PC-9 (cell line): Measurements from ENCODE around the gene GALNT11. TPM values are rescaled to one million over a fixed set of nuclear protein-coding genes. Genes with fewer than 3 reads are reported as not detected.

Source experiments
- BruUV-seq: library from RNA; stranded (reverse); fragments of 400-500 nt; replicated peaks from 2 replicates; lab custom pipeline; 2021; lab: Mats Ljungman, UMichigan
- CTCF ChIA-PET: fragments of 300-600 bp; sonication (Branson Sonifier 250); formaldehyde crosslinking; loops from one replicate; lab custom pipeline; 2022; ENCODE audit warnings: antibody characterized with exemption; lab: Charles Lee
- POLR2A ChIA-PET: fragments of 300-600 bp; sonication (Branson Sonifier 250); formaldehyde crosslinking; loops from one replicate; lab custom pipeline; 2022; ENCODE audit warnings: antibody characterized with exemption; ENCODE audit not compliant: unreplicated experiment; lab: Charles Lee
- DNase-seq, 2 experiments: peaks; one replicate each; pipeline versions ENCODE4 v3.0.0 to v3.0.0-alpha.2; 2015 to 2022; ENCODE audit warnings: mixed read lengths in 1 of 2
- H2AFZ ChIP-seq: fragments of 200-600 bp; sonication (generic); 2 replicates; pipeline ENCODE4 v1.8.1; 2017; ENCODE audit warnings: antibody characterized with exemption
- H3F3A ChIP-seq: fragments of 200-600 bp; sonication (generic); 2 replicates; pipeline ENCODE4 v1.8.1; 2017; ENCODE audit warnings: antibody characterized with exemption, mild to moderate bottlenecking, low read depth; ENCODE audit not compliant: insufficient read depth
- H3K27ac ChIP-seq: fragments of 200-600 bp; sonication (generic); 2 replicates; pipeline ENCODE4 v1.6.1; 2016; ENCODE audit warnings: mixed run types
- H3K27me3 ChIP-seq: fragments of 200-600 bp; sonication (generic); 2 replicates; pipeline ENCODE4 v1.6.1; 2016; ENCODE audit warnings: low read depth, mixed run types; ENCODE audit not compliant: insufficient read depth
- H3K36me3 ChIP-seq: fragments of 200-600 bp; sonication (generic); 2 replicates; pipeline ENCODE4 v1.6.1; 2016; ENCODE audit warnings: low read depth, mixed run types
- H3K4me1 ChIP-seq: fragments of 200-600 bp; sonication (generic); replicated peaks from 2 replicates; pipeline ENCODE4 v1.6.1; 2016; ENCODE audit warnings: mixed run types; ENCODE audit not compliant: insufficient read depth
- H3K4me2 ChIP-seq: fragments of 200-600 bp; sonication (generic); 2 replicates; pipeline ENCODE4 v1.6.1; 2017; ENCODE audit warnings: mixed run types
- H3K4me3 ChIP-seq: fragments of 200-600 bp; sonication (generic); 2 replicates; pipeline ENCODE4 v1.6.1; 2016; ENCODE audit warnings: mixed run types
- H3K79me2 ChIP-seq: fragments of 200-600 bp; sonication (generic); 2 replicates; pipeline ENCODE4 v1.6.1; 2017; ENCODE audit warnings: low read depth, mixed run types
- H3K9me2 ChIP-seq: fragments of 200-600 bp; sonication (generic); 2 replicates; pipeline ENCODE4 v1.8.1; 2017; ENCODE audit warnings: mild to moderate bottlenecking; ENCODE audit not compliant: insufficient read depth
- H3K9me3 ChIP-seq: fragments of 200-600 bp; sonication (generic); 2 replicates; pipeline ENCODE4 v1.8.1; 2016; ENCODE audit warnings: low read depth; ENCODE audit not compliant: insufficient read depth
- H4K20me1 ChIP-seq: fragments of 200-600 bp; sonication (generic); 2 replicates; pipeline ENCODE4 v1.8.1; 2017; ENCODE audit not compliant: insufficient read depth
- CTCF ChIP-seq: fragments of 200-600 bp; sonication (generic); conservative IDR thresholded peaks from 2 replicates; pipeline ENCODE4 v1.6.1; 2017; ENCODE audit warnings: mixed run types, antibody characterized with exemption, mild to moderate bottlenecking, moderate library complexity
- EZH2 ChIP-seq: fragments of 200-600 bp; sonication (generic); IDR thresholded peaks from 2 replicates; pipeline ENCODE4 v1.8.0; 2017; ENCODE audit warnings: antibody characterized with exemption, low read depth
- intact Hi-C: fragments of 100-400 bp; cut with micrococcal nuclease; formaldehyde crosslinking; loops from one replicate; pipeline ENCODE4 v1.10.0; 2022; ENCODE audit not compliant: unreplicated experiment
- total RNA-seq: library from RNA; stranded (reverse); gene quantifications from 2 replicates; pipeline ENCODE4 v1.2.3, GENCODE V29; 2021

Gene GALNT11
- total RNA-seq, 1 experiment from 2014 or later: 28.8 TPM

GRCh38 chr7:152132812-152133211, 107.3 kb downstream of the GALNT11 start:
- Histone ChIP-seq H3K36me3 (0 out of 2 replicates have a peak, but pooled peaks cover 5% of the 10 kb centered on the region), H3K9me2 (no peaks in the 10 kb centered on the region), H3K4me3 (no peak overlapping the region), H3K79me2 (no peaks in the 10 kb centered on the region), H4K20me1 (0 out of 2 replicates have a peak, but pooled peaks cover 4% of the 10 kb centered on the region), H3K9me3 (no peaks in the 10 kb centered on the region), H3K4me2 (no peak overlapping the region), H3K4me1 (no peaks in the 10 kb centered on the region), H3F3A (no peaks in the 10 kb centered on the region; the same call in 1 of the 2 replicates), H2AFZ (no peak overlapping the region), H3K27ac (no peak overlapping the region), H3K27me3 (no peaks in the 10 kb centered on the region)
- CTCF ChIA-PET: no interaction called here
- POLR2A ChIA-PET: no interaction called here
- BruUV-seq: no TSS peak
- intact Hi-C loops: no loop called here
- no peak for DNase-seq
- TF ChIP-seq EZH2 (no peak), CTCF (no peak)

DNA sequence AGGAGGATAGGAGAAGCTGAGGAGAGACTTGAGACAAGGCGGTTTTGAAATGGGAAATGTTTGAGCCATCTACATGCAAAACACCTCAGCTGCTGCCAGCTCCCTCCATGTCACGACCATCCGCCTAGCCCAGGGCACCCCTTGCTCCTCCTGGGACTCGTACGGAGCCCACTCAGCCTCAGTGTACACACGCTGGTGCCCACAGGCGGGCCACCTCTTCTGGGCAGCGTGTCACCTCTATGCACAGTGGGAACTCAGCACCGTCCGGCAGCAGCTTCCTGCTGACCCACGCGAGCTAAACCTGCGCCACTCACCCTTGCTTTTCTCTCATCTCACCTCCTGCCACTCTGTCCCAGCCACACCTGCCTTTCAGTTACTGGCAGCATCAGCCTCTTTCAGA, 108.3 kb downstream of the GALNT11 start:
- CTCF ChIA-PET: no interaction called here
- BruUV-seq: no TSS peak
- intact Hi-C loops: no loop called here
- H3K4me2 ChIP-seq: no peak overlapping the region
- H3K9me2 ChIP-seq: no peaks in the 10 kb centered on the region
- H3K36me3 ChIP-seq: 0 out of 2 replicates have a peak, but pooled peaks cover 5% of the 10 kb centered on the region
- TF ChIP-seq EZH2: no peak
- no peak for TF ChIP-seq CTCF
- H3F3A ChIP-seq: no peaks in the 10 kb centered on the region; the same call in 1 of the 2 replicates
- no peaks in the 10 kb centered on the region for H3K79me2 ChIP-seq
- POLR2A ChIA-PET: interaction anchor here (0.7 kb wide), 1 partner anchor 15 kb away, joined by 3 read pairs; no protein-coding TSS in a partner anchor
- H4K20me1 ChIP-seq: 0 out of 2 replicates have a peak, but pooled peaks cover 4% of the 10 kb centered on the region
- no peaks in the 10 kb centered on the region for H3K4me1 ChIP-seq
- H2AFZ ChIP-seq: no peak overlapping the region
- no peak overlapping the region for H3K4me3 ChIP-seq
- no peak for DNase-seq
- no peaks in the 10 kb centered on the region for H3K27me3 ChIP-seq
- no peaks in the 10 kb centered on the region for H3K9me3 ChIP-seq
- no peak overlapping the region for H3K27ac ChIP-seq

DNA sequence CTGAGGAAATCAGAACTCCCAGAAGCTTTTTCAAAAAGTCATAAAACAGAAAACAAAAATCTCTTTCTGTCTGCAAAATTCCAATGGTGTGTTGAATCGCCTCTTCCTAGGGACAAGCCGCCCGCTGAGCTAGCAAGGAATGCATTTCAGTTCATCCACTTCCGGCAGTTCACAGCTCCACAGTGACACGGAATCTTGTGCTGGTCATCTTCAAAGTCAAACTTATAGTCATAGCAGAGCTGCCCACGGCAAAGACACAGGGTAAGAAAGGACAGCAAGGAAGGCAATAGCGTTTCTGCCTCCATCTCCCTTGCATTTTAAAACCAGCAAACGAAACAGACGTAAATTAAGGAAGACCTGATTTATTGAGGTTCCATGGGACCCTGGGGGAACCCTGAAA, 111.2 kb downstream of the GALNT11 start:
- H3K36me3 ChIP-seq: peaks cover 12% of the 10 kb centered on the region
- ChIA-PET POLR2A (no interaction called here), CTCF (no interaction called here)
- H3K4me1 ChIP-seq: no peaks in the 10 kb centered on the region
- no peak overlapping the region for H3K27ac ChIP-seq
- no peaks in the 10 kb centered on the region for H3K79me2 ChIP-seq
- no peaks in the 10 kb centered on the region for H3K9me3 ChIP-seq
- TF ChIP-seq EZH2: no peak
- no peak for TF ChIP-seq CTCF
- no peak overlapping the region for H3K4me3 ChIP-seq
- no peaks in the 10 kb centered on the region for H3F3A ChIP-seq
- H3K4me2 ChIP-seq: no peak overlapping the region
- H3K9me2 ChIP-seq: no peaks in the 10 kb centered on the region
- no peaks in the 10 kb centered on the region for H3K27me3 ChIP-seq
- no peak overlapping the region for H2AFZ ChIP-seq
- 0 out of 2 replicates have a peak, but pooled peaks cover 9% of the 10 kb centered on the region for H4K20me1 ChIP-seq
- intact Hi-C loops: no loop called here
- no peak for DNase-seq
- no TSS peak for BruUV-seq
